Neural cell (in vitro differentiated cells): ENCODE measurements around the gene SLC66A2. TPM values are rescaled to one million over a fixed set of nuclear protein-coding genes. Genes with fewer than 3 reads are reported as not detected.

Experiments used
- H2AFZ ChIP-seq: fragments of 200-600, 300-800 bp; sonication (generic), shearing (Covaris generic); 2 replicates; pipeline ENCODE4 v1.6.0; 2014; ENCODE audit warnings: low read depth, mild to moderate bottlenecking, antibody characterized with exemption, low read length, moderate library complexity
- H3F3A ChIP-seq: fragments of 200-600 bp; shearing (Covaris generic); 2 replicates; pipeline ENCODE4 v1.6.1; 2016; ENCODE audit warnings: mild to moderate bottlenecking, moderate library complexity, mixed read lengths, antibody characterized with exemption, low read length; ENCODE audit not compliant: insufficient read depth, poor library complexity, severe bottlenecking
- H3K27ac ChIP-seq: fragments of 200-600, 300-800 bp; sonication (generic), shearing (Covaris generic); 2 replicates; pipeline ENCODE4 v1.5.1; 2014; ENCODE audit warnings: mild to moderate bottlenecking, low read length, moderate library complexity
- H3K27me3 ChIP-seq: fragments of 300-800, 200-600 bp; sonication (generic), shearing (Covaris generic); 2 replicates; pipeline ENCODE4 v1.6.0; 2014; ENCODE audit warnings: mild to moderate bottlenecking, low read depth, low read length, moderate library complexity; ENCODE audit not compliant: insufficient read depth
- H3K36me3 ChIP-seq: fragments of 300-800, 200-600 bp; sonication (generic), shearing (Covaris generic); 2 replicates; pipeline ENCODE4 v1.5.1; 2014; ENCODE audit warnings: mild to moderate bottlenecking, antibody characterized with exemption, low read length, moderate library complexity; ENCODE audit not compliant: insufficient read depth
- H3K4me2 ChIP-seq: fragments of 300-800, 200-600 bp; sonication (generic), shearing (Covaris generic); 2 replicates; pipeline ENCODE4 v1.6.0; 2014; ENCODE audit warnings: mild to moderate bottlenecking, low read length
- H3K4me3 ChIP-seq: fragments of 300-800, 200-600 bp; sonication (generic), shearing (Covaris generic); 2 replicates; pipeline ENCODE4 v1.5.1; 2014; ENCODE audit warnings: mild to moderate bottlenecking, low read length, moderate library complexity
- H3K79me2 ChIP-seq: fragments of 200-600 bp; shearing (Covaris generic); replicated peaks from 2 replicates; pipeline ENCODE4 v1.6.0; 2014; ENCODE audit warnings: mild to moderate bottlenecking, low read length, moderate library complexity; ENCODE audit not compliant: insufficient read depth
- H3K9ac ChIP-seq: fragments of 300-800, 200-600 bp; sonication (generic), shearing (Covaris generic); 2 replicates; pipeline ENCODE4 v1.6.1; 2016; ENCODE audit warnings: mild to moderate bottlenecking, low read length, mixed read lengths
- H3K9me2 ChIP-seq: fragments of 200-600 bp; shearing (Covaris generic); 2 replicates; pipeline ENCODE4 v1.6.1; 2016; ENCODE audit warnings: mild to moderate bottlenecking, low read length, mixed read lengths; ENCODE audit not compliant: insufficient read depth
- H3K9me3 ChIP-seq: fragments of 200-600, 300-800 bp; sonication (generic), shearing (Covaris generic); 2 replicates; pipeline ENCODE4 v1.6.1; 2016; ENCODE audit warnings: mild to moderate bottlenecking, mixed run types, low read length, moderate library complexity, mixed read lengths
- H4K20me1 ChIP-seq: fragments of 200-600 bp; shearing (Covaris generic); 2 replicates; pipeline ENCODE4 v1.6.1; 2016; ENCODE audit warnings: mild to moderate bottlenecking, mixed run types; ENCODE audit not compliant: insufficient read depth
- CTCF ChIP-seq: fragments of 450-650 bp; IDR thresholded peaks from 2 replicates; pipeline ENCODE4 v1.5.1; 2014; ENCODE audit warnings: antibody characterized with exemption, mild to moderate bottlenecking, moderate library complexity; ENCODE audit not compliant: poor library complexity, severe bottlenecking
- EP300 ChIP-seq: fragments of 450-650 bp; conservative IDR thresholded peaks from 2 replicates; pipeline ENCODE4 v1.6.1; 2014; ENCODE audit warnings: antibody characterized with exemption, mild to moderate bottlenecking, moderate library complexity; ENCODE audit not compliant: poor library complexity, severe bottlenecking
- EZH2 ChIP-seq: fragments of 200-600, 300-800 bp; shearing (Covaris generic), sonication (generic); IDR thresholded peaks from 2 replicates; pipeline ENCODE4 v1.6.1; 2014; ENCODE audit warnings: antibody characterized with exemption, low read length, borderline replicate concordance, mild to moderate bottlenecking; ENCODE audit not compliant: insufficient read depth, poor library complexity, severe bottlenecking
- MXI1 ChIP-seq: fragments of 450-650 bp; conservative IDR thresholded peaks from 2 replicates; pipeline ENCODE4 v1.6.1; 2014; ENCODE audit warnings: antibody characterized with exemption, mild to moderate bottlenecking; ENCODE audit not compliant: poor library complexity, severe bottlenecking
- POLR2AphosphoS5 ChIP-seq: IDR thresholded peaks from 2 replicates; pipeline ENCODE4 v1.6.1; 2012
- RAD21 ChIP-seq: fragments of 450-650 bp; conservative IDR thresholded peaks from 2 replicates; pipeline ENCODE4 v1.6.1; 2014; ENCODE audit warnings: antibody characterized with exemption, mild to moderate bottlenecking, moderate library complexity
- REST ChIP-seq: IDR thresholded peaks from 2 replicates; pipeline ENCODE4 v1.6.1; 2012; ENCODE audit warnings: borderline replicate concordance
- SMC3 ChIP-seq: fragments of 450-650 bp; conservative IDR thresholded peaks from 2 replicates; pipeline ENCODE4 v1.6.1; 2014; ENCODE audit warnings: antibody characterized with exemption, mild to moderate bottlenecking, moderate library complexity; ENCODE audit not compliant: poor library complexity
- TAF1 ChIP-seq: IDR thresholded peaks from 2 replicates; pipeline ENCODE4 v1.6.1; 2012; ENCODE audit warnings: low read depth
- polyA plus RNA-seq: library from polyadenylated mRNA; depleted of rRNA; stranded (reverse); fragments of >200 nt; gene quantifications from 2 replicates; pipeline ENCODE4 v1.2.3, GENCODE V29; 2014

Gene SLC66A2
- polyA plus RNA-seq, 1 donor from 2014 or later = 66.7 TPM

- no peak overlapping the region for H3K9ac ChIP-seq
- no peaks in the 10 kb centered on the region for H3K36me3 ChIP-seq
- TF ChIP-seq EZH2 (no peak), EP300 (no peak), REST (no peak), TAF1 (no peak), POLR2AphosphoS5 (no peak), SMC3 (no peak), MXI1 (no peak), CTCF (no peak), RAD21 (no peak)
- H3K79me2 ChIP-seq = no peaks in the 10 kb centered on the region
- no peak overlapping the region for H3K4me2 ChIP-seq
- H3F3A ChIP-seq = no peaks in the 10 kb centered on the region
- H3K27ac ChIP-seq = no peak overlapping the region
- no peaks in the 10 kb centered on the region for H4K20me1 ChIP-seq
- H3K27me3 ChIP-seq = no peaks in the 10 kb centered on the region
- no peaks in the 10 kb centered on the region for H3K9me2 ChIP-seq
- H2AFZ ChIP-seq = no peak overlapping the region
- no peak overlapping the region for H3K4me3 ChIP-seq
- no peaks in the 10 kb centered on the region for H3K9me3 ChIP-seq
These were observed 98.0 kb downstream of the SLC66A2 start for GRCh38 chr18:79853303-79853992.

- Histone ChIP-seq H3K27me3 (no peaks in the 10 kb centered on the region), H3K9me2 (no peaks in the 10 kb centered on the region), H3K36me3 (no peaks in the 10 kb centered on the region), H2AFZ (no peak overlapping the region), H3F3A (no peaks in the 10 kb centered on the region), H3K27ac (no peak overlapping the region), H3K9ac (no peak overlapping the region), H3K4me2 (no peak overlapping the region), H4K20me1 (no peaks in the 10 kb centered on the region), H3K4me3 (no peak overlapping the region), H3K79me2 (no peaks in the 10 kb centered on the region), H3K9me3 (no peaks in the 10 kb centered on the region)
- TF ChIP-seq TAF1 (no peak), EP300 (no peak), CTCF (no peak), EZH2 (no peak), RAD21 (no peak), POLR2AphosphoS5 (no peak), REST (no peak), MXI1 (no peak), SMC3 (no peak)
These were observed 98.7 kb downstream of the SLC66A2 start for GRCh38 chr18:79852561-79853302.
